HG02642 (cell line): ENCODE results near the gene ITGB5.
"Not testable (repeated sequence)": the region's sequence is repeated elsewhere in the genome, so short reads cannot be mapped to it uniquely, and the experiment has no call there.

Source experiments
- ATAC-seq: cut with Tn5 transposase; IDR thresholded peaks from one replicate; pipeline ENCODE4 v1.9.1; 2021; ENCODE audit warnings: mild to moderate bottlenecking; ENCODE audit not compliant: unreplicated experiment, poor library complexity

Gene ITGB5

DNA sequence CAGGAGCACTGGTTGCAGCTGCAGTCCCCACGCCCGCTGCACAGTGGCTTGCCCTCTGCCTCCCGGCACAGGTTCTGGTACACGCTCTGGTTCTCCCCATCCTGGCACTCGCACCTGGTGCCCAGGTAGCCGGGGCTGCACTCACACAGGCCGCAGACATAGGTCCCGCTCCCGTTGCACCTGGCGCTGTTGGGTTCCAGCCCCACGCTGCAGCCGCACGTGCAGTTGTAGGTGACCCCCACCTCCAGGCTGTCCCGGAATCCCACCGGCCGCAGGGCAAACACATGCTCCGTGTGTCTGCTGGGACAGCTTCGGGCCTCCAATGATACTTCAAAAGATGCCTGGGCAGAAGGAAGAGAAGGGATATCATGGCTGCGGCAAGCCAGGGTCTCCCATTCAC, 90.7 kb downstream of the ITGB5 start:
- ATAC-seq: no peak

DNA sequence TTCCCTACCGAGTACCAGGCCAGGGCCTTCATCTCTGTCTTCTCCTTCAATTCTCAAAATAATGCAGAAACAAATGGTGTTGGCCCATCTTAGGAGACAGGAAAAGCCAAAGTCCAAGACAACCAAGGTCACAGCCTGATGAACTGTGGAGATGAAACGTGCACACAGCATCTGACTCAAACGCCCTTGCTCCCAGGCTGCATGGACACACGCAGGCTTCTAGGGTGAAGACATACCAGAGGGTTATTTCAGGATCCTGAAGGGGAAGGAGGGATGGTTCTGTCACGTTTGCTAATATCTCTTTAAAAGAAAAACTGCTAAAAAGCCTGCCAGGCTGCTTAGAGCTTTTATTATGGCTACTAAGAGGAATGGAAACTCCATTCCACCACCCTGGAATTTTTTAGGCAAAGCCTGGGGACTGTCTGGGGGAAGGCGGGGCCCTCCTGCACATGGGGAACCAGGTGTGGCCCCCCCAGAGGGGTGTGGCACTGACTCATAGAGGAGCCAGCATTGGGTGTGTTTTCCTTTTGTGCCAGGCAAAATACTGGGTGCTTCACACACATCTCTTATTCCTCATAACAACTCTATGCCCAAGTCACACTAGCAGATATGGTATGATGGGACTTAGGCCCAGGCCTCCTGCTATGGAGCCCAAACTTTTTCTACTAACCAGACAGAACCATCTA, 94.0 kb downstream of the ITGB5 start:
- no peak for ATAC-seq

DNA sequence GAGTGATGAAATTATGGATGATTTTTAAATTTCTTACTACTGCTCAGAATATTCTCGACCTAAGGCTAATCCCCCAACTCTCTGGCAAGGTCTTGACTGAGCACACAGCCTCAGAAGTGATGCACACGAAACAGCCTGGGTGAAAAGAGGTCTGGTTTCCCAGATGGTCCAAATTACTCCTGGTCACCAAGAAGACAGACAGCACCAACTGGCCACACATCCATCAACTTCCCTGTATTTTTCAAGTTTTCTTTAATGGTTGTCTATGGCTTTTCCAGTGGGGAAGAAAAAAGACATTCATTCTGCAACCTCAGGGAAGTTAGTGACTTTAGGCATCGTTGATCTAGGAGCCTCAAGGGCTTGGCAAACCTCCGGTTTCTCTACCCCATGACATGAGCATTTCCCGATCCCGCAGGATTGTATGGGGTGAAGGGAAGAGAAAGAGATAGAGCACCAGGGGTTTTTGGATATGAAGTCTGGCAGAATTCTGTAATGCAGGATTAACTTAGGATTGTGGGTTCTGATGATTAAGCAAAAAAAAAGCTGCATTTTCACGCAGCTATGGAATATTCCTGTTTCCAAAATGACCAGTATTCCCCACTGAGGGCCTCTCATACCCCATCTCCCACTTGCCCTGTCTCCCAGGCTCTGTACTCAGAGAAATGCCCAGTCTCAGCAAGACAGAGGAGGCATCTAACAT, 94.7 kb downstream of the ITGB5 start:
- ATAC-seq: no peak

DNA sequence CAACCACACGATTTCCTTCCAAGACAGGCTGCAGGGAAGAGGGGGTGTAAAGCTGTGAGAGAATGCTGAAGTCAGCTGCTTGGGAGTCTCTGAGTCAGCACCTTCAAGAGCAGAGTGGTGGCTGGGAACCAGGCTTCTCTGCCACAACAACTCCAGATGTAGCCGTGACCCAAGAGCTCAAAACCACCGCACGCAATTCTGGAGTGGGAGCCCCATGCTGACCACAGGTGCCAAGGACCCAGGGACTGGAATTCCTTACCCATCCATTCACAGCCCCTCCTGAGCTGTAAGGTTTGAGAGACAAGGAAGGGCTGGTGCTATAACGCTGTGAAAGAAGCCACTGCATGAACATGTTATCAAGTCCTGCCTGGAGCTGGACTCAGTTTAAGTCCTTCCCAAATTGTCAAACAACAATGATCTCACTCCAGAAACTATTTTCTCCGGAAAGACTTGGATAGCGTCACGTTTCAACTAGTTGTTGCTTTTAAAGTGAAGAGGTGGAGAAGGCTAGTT, 95.5 kb downstream of the ITGB5 start:
- no peak for ATAC-seq

DNA sequence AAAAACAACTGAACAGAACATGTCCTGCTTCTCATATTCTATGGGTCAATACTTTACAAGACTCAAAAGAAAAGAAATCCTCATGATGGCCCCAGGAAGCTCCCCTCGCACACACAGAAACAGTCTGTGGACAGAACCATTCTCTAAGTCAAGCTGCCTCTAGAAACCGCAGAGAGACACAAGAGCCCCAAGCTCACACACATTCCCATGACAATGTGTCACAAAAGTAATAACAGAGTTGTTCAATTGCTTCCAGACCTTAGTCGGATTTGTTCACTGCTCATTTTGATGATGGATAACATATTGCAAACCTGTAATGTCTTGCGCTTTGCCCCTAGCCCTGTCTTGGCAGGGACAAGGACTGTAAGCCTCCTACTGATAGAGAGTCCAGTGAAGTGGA, 96.0 kb downstream of the ITGB5 start:
- no peak for ATAC-seq

DNA sequence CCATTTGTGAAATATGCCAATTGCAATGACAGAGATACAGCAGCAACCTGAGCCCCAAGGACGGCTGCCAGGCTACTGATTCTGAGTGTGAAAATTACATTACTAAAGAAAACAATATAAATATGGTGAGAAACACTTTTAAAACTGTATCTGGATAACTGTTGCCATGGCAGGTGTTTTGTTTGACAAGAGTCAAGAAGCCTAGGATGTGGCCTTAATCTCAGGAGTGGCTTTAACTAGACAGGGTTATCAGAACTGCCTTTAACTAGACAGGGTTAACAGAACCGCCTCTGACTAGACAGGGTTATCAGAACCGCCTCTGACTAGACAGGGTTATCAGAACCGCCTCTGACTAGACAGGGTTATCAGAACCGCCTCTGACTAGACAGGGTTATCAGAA, 98.1 kb downstream of the ITGB5 start:
- not testable (repeated sequence) for ATAC-seq

DNA sequence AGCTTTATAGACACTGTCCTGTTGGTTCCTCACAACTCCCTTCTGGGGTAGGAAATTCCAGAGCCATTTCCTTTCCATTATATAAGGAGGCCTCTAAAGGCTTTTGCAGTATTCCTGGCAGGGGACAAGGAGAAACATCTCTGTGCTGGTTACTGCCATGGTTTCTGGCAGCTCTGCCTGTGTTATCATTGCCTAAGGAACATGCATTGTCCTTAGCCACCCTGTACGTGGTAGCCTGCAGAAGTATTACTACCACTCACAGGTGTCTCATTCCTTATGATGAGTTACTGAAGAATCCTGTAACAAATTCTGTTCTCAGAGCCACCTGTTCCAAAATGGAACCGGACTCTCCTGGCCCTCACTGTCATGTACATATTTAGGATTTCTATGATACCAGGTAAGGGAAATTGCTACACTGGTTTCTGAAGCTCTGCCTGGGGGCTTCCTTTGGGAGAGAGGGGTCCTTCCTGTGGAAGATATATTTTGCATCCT, 98.9 kb downstream of the ITGB5 start:
- ATAC-seq: no peak

DNA sequence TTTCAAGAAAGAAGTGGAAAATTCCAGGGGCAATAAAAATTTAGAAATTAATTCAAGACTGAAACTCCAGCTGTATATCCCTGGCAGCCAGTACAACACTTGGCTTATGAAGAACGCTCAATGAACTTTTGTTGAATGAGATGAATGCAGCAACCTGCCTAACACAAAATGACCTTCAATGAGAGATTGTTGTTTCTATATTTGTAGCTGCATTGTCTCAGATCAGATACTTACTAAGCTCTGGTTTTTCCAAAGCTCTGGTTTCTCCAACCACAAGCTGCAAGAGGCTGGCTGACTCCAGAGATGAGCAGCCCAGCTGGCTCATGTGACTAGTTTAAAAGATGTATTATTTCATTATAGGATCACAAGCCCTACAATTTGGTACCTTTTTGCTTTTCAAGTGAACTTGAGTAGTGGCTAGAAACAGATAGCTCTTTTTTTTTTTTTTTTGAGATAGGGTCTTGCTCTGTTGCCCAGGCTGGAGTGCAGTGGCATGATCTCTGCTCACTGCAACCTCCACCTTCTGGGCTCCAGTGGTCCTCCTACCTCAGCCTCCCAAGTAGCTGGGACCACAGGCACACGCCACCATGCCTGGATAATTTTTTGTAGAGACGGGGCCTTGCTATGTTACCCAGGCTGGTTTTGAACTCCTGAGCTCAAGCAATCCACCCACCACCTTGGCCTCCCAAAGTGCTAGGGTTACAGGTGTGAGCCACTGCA, 99.5 kb downstream of the ITGB5 start:
- ATAC-seq: no peak

DNA sequence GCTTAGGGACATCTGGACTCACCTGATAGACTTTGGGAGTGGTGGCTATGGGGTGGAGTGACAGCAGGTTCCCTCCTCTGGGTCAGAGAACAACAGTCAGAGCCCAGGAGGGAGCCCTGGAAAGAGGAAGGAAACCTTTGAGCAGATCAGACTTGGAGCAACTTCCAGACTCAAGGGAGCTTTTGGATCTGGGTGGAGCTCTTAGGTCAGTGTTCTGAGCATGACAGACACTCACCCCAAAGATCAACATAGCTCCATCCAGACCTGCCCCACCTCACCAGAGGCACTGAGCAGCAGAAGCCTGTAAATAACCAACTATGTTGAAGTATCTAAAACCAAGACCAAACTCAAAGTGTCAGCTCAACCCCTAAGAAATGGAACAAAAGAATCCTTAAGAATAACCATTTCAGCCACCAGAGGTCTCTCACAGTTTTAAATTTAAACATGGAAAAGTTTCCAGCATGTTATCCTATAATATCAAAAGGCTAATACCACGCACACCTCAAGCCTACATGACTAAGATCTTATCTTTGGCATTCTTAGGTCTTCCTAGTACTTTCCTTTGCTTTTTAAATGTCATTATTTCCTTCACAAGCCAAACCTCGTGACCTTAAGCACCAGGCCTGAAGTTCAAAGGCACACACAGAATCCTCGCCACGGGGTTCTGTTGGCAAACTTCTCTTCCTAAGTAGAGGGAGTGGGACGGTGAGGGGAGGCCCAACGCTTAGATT, 100.5 kb downstream of the ITGB5 start:
- no peak for ATAC-seq

DNA sequence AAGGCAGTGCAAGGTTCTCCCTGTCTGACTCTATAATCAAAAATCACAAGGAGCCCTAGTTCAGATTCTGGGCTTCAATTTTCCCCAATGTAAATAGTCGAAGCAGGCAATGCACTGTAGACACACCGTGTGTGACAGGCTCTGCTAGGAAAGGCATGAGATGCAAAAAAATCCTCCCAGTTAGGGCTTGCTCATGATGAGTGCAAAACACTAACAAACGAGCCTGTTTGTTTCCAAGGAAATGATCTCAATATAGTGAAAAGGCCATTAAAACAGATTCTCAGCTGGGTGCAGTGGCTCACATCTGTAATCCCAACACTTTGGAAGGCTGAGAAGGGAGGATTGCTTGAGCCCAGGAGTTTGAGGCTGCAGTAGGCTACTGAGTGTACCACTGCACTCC, 101.2 kb downstream of the ITGB5 start:
- ATAC-seq: no peak

DNA sequence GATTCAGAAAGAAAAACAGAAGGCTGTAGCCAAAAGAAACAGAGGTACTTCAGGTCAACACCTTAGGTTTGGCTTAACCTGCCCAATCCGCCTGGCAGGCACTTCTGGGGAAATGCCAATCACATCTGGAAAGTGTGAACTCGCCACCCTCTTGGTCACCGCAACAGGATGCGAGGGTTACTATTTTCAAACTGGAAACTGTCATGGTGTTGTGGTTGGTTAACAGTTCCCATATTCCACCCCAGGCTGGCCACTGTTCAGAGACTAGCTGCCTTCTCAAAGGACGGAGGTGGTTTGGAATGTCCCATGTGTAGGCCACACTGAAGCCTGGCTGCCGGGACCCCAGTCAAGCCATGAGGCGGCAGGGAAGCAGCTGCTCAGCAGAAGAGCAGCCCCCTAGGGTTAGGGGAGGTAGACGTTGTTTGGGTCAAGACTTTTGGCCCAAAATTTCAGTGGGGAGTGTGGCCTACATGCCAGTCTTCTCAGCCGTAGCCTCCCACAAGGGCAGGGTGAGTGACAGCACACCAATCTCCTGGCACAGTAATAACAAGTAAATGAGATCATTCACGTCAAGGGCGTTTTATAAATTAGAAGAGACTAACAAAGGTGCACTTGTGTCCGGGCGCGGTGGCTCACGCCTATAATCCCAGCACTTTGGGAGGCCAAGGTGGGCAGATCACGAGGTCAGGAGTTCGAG, 102.3 kb downstream of the ITGB5 start:
- peak; percentile 52 for ATAC-seq

DNA sequence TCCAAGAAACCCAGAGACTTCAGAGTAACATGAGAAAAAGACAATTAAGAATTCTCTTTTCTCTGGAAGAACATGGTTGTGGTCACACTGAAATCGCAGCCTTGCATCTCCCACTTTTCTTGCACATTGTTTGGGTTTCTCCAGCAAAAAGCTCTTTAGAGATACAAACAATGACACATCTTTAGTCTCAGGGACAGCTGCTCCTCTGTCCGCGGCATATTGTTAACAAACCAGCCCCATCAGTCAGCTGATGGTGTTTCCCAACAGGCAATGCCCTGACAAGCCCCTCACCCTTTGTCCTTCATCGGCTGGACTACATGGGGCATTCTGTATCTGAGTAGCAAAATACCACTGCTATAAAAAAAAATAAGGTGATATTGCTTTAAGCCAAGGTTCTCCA, 103.5 kb downstream of the ITGB5 start:
- no peak for ATAC-seq

DNA sequence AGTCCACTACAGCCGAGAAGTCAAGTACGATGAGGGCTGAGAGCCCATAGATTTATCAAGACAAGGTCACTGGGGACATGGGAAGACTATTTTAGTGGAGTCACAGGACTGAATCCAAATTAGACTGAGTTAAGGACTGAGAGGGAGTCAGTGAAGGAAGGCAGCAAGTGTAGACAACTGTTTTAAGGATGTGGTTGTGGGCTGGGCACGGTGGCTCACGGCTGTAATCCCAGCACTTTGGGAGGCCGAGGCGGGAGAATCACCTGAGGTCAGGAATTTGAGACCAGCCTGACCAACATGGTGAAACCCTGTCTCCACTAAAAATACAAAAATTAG, 104.8 kb downstream of the ITGB5 start:
- not testable (repeated sequence) for ATAC-seq

DNA sequence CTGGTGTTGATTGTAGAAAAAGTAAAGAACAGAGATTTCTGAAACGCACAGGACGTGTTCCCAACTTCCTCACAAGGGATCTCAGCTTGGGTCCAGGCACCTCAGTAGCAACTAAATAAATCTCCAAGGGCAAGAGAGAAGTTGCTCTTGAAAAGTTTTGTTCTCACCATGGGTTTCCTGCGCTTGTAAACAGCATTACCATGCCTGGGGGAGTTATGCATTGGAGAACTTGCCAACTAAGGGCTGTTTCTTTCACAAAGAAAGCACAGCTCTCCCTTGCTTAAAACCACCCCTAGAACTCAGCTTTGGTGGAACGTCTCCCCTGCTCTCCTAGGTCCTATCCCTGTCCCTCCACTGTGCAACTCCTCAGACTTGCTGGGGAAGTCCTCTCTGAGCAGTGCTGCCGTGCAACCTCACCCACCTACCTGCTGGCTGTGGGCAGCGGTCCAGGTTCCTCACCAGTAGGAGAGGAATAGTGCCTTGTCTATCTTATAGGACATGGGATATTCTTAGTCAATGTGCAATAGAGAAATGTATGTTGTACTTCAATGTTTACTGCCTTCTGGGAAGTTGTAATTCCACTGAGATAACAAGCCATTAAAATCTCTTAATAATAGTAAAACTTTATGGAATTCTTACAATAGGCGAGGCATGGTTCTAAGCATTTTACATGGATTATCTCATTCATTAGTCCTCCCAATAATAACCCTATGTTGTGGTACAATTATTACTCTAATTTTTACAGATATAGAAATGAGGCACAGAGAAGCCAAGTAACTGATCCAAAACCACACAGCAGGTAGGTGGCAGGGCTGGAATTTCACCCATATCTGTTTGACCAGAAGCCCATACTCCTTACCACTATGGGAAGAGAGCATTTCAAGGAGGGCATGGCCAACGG, 105.4 kb downstream of the ITGB5 start:
- no peak for ATAC-seq

DNA sequence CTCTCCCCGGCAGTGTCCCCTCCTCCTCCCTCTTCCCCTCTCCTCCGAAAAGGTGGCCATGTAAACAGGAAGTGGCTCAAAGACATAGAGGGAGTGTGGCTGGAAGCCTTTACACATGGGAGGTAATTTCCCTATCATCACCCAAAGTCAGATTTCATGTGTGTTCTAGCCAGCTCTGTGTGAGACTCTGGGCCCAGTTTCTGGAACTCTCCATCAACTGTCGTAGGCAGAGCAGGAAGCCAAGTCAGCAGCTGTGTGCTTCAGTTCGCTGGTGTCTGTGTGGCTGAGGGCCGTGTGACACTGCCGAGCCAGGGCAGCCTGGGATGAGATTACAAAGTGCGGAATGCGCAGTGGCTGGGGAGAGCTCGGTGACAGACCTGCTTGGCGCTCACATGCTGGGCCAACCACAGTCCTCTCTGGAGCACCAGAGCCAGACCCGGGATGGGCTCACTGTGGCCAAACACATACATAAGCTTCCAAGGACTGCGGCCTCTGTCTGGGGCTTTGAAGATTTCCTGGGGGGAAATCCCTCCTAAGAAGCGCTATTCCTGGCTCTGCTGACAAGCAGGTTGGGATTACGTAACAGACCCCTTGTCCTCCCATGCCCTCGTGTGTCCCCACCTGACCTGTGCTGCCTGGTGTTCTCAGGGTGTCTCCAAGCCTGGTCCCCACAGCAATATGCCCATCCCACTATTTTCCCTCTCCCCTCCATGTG, 106.2 kb downstream of the ITGB5 start:
- no peak for ATAC-seq

DNA sequence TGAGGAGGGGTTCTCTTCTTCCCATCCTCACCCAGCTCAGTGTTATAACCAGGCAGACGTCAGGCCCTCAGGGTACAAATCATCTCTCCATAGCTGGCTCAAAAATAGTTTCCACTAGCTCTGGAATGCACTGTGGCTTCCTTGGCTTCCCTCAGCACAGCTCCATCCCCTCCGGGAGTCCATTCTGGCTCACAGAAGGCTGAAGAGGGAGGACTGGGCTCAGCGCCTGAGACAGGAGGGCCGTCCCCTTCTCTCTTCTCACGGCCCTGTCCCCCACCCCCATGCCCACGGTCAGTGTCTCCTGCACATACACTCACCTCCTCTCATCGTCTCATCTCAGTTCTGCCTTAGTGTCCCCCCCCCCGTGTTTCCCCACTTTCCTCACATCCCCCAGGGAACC, 106.8 kb downstream of the ITGB5 start:
- no peak for ATAC-seq

DNA sequence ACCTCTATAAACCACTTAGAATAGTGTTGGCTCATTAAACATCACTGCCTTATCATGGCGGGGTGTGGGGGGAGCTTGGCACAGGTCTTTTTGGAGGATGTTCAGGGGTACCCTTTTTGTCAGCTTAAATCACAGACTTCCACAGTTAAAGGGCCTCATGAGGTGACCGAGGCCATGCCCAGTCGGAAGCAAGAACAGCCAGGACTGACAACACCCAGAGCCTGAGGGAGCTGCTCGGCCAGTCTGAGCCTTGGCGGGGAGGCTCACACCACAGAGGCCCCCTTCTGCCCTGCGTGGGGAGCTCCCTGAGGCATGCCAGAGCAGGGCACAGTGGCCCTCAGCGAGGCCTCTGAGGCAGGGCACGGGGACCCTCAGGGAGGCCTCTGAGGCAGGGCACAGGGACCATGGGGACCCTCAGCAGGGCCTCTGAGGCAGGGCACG, 107.4 kb downstream of the ITGB5 start:
- no peak for ATAC-seq

DNA sequence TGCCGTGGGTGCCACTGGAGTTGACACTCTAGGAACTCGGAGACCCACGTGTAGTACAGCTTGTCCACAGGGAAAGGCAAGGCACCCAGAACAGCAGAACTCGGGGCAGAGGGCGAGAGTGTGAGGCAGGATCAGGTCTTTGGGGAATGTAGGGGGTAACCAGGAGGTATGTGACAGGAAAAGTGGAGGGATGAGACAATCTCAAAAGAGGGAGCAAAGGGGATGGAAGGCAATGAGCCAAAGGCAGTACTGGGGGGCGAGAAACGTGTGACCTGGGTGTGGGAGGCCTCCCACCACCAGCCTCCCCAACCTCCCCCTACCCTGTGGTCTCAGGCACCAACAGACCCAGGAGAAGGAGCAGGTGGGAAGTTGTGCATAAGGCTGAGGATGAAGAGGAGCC, 108.0 kb downstream of the ITGB5 start:
- no peak for ATAC-seq
